Stimulated activated CD4-positive, alpha-beta T cell treated with anti-CD3 and anti-CD28 coated beads, Interleukin-4, amount 100 ng/mL, for 24 hours (primary cell): ENCODE measurements around the gene MSI2.
"Not testable (repeated sequence)": the region's sequence is repeated elsewhere in the genome, so short reads cannot be mapped to it uniquely, and the experiment has no call there.

Experiments used
- DNase-seq: peaks from one replicate; pipeline ENCODE4 v3.0.0-alpha.2; 2020

The MSI2 gene

DNA sequence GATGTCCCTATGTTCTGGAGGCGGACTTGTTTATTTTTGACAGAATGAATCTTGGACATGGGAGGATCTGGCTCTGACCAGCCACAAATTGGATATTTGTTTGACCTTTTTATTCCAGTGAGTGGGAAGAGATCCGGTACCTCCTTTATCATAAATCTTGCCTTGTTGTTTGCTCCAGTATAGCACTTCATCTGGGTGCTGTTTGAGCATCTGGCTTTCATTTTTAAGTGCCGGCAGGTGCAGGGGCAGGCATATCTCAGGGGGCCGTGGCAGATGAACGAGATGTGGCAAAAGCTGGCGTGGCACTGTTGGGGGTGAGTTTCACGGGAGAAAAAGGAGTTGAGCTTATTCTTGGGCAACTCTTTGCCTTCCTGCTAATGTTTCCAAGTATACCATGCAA is 37.8 kb downstream of the MSI2 start:
- no peak for DNase-seq

DNA sequence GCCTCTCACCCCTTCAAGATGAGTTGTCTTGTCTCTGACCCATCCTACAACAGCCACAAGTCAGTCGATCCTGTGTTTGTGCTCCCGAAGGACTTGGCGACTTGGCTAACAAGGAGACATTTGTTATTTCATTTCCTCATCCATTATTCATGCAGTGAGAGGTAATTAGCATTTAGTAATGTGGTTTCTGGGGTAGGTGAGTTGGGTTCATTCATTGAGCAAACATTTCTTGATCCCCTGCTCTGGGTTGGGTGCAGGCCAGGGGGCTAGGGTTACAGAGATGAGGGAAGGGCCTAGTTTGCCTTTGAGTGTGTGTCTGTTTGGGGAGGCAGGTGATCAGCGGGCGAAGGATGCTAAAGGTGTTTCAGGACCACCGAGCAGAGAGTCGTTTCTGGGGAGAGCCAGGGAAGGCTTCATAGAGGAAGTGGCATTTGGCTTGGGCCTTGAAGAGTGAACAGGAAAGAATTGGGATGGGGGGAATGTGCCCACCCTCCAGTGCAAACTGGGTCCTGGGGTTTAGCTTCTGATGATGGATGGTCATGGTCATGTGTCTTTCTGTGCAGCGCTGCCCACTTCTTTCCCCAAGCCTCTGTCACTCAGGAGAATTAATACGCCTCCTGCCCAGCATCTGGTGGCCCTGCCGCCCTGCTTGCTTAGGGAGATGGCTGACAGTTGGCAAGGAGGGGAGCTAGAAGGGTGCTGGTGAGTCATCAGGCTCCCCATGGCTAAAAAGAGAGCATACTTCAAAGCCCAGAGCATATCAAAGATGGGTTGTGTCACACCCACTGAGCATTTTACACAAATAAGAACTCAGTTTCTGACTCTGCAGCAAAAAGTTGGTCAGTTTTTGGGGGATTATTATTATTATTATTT is 38.5 kb downstream of the MSI2 start:
- peak; percentile 28 for DNase-seq

DNA sequence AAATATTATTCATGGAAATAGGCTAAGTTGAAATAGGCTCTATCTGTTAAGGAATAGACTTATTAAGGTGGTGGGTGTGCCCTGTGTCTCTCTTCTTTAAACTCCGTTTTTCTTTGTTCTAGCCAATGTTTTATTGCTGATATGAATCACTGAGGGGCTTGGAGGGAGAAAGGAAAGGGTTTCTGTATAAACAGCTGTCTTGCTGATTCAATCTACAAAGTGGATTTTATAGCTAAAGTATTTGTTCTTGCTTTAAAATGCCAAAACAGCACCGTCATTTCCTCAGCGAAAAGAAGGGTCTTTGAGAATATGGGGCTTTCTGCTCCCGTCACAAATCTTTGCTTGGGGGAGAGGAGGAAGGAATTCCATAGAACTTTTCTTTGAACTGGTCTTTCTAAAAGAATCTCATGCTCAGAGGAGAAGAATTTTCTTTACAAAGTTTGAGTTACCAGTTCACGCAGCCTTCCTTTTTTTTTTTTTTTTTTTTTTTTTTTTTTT is 39.3 kb downstream of the MSI2 start:
- no peak for DNase-seq

DNA sequence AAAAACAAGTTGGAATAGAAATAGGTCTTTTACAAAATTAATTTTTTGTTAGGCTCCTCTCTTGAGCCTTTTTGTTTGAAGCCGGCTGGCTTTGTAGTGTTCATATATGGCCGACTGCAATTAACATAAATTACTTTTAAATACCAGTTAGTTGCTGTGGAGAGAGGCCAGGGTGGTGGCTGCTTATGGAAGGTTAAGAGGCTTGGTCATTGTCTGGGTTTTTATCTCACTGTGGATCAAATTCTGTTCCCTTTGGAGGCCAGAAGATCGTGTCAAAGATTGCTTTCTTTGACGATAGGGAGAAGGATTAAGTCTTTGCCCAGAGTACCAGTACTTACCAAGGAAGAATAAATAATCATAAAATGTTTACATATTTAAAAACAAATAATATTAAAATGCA is 39.9 kb downstream of the MSI2 start:
- DNase-seq: no peak

DNA sequence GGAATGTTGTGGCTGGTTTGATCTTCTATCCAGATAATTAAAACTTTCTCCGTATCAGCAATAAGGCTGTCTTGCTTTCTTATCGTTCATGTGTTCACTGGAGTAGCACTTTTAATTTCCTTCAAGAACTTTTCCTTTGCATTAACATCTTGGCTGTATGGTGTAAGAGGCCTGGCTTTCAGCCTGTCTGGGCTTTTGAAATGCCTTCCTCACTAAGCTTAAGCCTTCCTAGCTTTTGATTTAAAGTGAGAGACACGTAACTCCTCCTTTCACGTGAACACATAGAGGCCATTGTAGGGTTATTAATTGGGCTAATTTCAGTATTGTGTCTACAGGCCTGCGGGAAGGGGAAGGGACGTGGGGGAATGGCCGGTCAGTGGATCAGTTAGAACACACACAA is 42.9 kb downstream of the MSI2 start:
- no peak for DNase-seq

DNA sequence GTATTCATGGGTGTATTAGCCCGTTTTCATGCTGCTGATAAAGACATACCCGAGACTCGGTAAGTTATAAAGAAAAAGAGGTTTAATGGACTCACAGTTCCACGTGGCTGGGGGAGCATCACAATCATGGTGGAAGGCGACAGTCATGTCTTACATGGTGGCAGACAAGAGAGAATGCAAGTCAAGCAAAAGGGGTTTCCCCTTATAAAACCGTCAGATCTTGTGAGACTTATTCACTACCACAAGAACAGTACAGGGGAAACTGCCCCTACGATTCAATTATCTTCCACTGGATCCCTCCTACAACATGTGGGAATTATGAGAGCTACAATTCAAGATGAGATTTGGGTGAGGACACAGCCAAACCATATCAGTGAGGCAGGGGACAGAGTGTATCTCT is 44.3 kb downstream of the MSI2 start:
- DNase-seq: not testable (repeated sequence)

DNA sequence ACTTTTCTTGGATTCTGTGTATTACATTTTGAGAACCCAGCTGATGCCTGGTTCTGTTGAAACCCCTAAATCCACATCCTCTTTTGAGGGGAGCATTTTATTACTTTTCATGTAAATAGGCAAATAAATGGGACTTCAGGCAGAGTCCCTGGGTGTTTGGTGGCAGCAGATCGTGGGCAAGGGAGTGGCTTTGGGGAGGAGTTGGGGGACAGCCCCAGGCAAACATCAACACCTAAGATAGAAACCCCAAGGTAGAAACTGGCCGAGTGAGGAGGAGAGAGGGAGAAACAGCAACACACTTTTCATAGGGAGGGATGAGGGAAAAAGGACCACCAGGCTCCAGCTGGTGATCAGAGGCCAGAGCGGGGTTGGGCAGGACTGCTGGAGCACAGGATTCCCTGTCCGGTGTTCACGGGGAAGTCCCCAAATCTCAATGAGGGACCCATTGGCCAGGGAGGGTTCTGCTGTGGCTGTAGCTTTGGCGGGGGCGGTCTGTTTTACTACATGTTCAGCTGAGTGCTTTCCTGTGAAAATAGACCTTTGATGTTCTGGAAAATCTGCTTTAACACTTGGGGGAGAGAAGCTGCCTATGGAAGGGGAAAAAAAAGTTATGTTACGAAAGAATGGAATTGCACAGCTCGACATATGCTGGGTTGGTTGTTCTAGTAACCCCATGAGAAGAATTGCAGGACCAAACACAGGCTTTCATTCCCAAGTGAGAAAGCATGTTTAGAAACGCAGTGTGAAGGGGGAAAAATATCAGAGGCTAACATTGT is 46.6 kb downstream of the MSI2 start:
- no peak for DNase-seq

DNA sequence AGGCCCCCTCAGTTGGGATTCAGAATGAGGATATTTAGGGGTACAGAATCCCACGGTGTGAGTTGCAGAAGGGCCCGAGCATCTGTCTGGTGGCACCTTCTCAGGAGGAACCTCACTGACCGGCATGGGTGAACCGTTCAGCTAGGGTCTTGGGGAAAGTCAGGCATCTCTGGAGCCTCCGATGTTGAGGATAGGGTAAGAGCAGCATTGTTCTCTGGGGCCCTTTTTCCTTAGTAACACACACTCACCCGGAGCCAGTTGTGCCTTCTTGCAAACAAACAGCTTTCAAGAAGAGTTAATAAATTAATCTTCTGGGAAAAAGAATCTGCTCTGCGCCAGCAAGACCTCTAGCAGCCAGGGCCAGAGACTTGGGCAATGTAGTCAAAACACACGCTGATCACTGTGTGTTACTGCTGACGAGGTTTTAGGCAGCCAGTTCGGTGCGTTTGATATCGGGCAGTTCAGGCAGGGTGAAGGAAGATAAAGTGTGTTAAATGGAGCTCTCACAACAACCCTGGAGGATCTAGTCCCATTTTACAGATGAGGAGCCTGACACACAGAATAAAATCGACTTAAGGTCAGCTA is 48.9 kb downstream of the MSI2 start:
- DNase-seq: no peak

DNA sequence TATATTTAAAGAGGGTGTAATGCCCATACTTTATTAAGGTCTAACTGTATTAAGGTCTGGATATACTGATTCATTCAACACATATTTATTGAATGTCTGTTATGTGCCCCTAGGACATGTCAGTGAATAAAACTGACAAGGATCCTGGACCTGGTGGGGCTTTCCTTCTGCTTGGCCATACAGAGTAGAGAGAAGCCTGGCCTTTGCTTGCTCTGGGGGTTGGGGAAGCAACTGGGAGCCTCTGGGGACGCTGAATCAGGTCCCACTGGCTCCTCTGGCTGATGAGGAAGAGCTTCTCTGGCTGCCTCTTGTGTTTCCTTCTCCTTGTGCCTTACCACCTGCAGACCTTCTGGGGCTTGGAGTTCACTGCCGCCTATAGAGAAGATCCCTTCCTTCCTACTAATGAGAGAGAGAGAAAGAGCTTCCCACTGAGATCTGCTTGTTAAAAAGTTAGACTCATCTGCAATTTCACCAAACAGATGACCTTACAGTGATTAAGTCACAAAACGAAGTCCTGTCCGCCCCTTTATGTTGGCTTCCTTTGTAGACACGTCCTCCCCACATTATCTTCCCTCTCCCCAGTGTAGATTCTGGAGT is 49.7 kb downstream of the MSI2 start:
- no peak for DNase-seq

DNA sequence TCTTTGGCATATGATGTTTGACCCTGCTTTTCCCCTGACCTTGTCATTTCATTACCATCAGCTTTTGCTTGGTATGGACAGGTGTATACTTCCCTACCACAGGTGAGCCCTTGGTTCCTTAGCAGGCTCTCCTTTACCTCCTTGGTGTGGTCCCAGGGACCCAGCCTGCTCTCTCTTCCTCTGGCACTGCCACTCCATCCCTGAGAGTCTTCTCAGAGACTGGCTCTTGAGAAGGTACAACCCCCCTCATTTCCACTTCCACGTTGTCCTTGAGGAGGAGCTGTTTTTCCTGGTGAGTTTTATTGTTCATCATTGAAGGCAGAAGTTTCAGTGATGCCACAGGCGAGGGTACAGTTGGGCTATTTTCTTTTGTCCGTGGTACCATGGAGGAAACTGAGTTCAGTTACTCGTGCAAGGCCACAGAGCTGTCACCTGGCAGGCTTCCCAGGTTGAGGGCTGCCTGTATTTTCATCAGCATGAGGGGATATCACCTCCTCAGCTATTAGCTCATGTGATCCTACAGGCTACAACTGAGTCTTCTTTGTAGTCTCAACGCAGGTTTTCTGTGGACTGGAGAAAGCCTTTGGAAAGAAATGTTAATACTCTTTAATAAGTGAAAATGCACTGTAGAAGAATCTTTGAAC is 52.3 kb downstream of the MSI2 start:
- no peak for DNase-seq

DNA sequence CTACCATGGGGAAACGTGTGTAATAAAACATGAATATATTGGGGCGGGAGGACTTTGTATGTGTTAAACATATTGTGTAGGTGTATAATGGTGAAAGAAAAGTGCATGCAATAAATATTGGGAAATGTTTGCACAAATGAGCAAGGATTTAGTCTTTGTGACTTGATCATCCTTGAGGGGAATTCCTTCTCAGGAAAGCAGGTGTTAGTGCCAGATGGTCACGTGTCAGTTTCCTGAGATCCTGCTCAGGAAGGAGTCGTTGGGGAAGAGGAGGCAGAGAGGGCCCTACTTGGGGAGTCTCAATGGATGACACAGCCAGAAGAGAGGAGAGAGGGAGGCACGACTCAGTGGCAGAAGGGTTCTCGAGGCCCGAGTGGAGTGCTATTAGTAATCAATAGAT is 53.2 kb downstream of the MSI2 start:
- no peak for DNase-seq

DNA sequence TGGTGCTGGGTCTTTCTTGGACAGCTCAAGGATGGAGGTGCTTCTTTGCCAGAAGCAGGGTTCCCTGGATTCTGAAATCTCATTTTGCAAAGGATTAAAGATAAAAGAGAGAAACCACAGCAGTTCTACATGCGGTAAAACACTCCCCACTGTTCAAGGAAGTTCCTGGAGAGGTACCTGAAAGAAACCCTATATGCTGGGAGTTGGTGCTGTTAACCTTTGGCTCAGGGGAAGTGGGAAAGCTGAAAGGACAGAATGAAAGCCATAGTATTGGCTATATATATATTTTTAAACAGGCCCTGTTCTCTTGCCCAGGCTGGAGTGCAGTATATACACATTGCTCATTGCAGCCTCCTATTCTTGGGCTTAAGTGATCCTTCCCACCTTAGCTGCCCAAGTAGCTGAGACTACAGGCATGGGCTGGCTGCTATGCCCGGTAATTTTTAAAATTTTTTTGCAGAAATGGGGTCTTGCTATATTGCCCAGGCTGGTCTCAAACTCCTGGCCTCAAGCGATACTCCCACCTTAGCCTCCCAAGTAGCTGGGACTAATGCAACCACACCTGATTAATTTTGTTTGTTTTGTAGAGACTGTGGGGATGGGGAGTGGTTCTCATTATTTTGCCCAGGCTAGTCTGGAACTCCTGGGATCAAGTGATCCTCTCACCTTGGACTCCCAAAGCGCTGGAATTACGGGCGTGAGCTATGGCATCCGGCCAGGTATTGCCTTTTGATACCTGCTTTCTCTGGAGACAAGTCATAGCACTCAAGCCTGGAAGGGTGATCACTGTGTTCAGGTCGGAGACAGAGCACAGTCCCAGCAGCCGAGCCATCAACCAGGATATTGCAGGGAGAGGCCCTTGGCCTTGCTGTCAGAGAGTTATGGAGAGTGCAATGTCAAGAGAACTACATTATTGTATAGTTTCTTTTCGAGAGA is 55.2 kb downstream of the MSI2 start:
- no peak for DNase-seq

DNA sequence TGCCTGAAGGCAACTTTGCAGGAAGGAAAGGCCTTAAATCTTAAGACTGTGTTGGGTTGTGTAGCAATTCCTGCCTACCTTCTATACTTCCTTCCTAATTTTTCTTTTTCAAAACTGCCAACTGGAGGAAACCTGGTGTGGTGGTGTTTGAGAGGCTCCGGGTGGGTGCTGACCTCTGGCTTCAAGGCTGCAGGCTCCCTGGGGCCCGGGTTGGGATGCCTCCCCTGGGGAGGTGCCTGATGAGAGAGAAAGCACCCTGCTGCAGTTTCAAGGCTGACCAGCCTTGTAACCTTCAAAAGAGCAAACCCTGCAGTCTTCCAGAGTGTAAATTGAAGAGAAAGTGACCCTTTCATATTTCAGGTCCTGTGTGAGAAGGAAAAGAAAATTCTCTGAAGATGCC is 55.9 kb downstream of the MSI2 start:
- DNase-seq: no peak

DNA sequence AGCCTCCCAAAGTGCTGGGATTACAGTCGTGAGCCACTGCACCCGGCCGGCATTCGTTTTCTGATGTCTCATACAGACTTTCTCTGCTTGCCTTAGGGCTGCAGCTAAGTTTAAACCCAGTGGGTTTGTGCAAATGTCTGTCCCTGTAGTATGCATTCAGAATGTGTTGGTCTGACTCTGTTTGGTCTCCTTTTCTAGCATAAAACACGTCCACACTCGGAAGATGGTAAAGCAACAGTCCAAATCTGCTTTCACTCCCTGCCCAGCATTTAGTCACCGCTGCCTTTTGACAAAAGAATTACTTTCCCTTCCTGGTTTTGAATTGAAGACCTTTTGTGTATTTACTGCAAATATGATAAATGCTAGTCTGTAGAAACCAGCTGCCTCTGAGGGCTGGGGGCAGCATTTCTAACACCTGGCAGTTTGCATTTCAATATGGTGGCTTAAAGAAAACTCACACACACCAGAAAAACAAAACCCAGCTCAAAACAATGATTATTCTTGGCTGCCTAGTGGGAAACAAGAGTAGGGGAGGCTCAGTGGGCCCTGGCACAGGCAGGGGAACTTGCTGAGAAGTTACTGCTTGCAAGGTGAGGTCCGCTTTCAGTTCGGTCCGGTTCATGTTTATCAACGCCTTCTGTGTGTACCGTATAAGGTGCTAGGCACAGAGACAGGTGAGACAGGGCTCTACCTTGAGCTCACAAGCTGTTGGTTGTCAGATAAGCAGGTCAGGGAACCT is 56.9 kb downstream of the MSI2 start:
- DNase-seq: no peak

DNA sequence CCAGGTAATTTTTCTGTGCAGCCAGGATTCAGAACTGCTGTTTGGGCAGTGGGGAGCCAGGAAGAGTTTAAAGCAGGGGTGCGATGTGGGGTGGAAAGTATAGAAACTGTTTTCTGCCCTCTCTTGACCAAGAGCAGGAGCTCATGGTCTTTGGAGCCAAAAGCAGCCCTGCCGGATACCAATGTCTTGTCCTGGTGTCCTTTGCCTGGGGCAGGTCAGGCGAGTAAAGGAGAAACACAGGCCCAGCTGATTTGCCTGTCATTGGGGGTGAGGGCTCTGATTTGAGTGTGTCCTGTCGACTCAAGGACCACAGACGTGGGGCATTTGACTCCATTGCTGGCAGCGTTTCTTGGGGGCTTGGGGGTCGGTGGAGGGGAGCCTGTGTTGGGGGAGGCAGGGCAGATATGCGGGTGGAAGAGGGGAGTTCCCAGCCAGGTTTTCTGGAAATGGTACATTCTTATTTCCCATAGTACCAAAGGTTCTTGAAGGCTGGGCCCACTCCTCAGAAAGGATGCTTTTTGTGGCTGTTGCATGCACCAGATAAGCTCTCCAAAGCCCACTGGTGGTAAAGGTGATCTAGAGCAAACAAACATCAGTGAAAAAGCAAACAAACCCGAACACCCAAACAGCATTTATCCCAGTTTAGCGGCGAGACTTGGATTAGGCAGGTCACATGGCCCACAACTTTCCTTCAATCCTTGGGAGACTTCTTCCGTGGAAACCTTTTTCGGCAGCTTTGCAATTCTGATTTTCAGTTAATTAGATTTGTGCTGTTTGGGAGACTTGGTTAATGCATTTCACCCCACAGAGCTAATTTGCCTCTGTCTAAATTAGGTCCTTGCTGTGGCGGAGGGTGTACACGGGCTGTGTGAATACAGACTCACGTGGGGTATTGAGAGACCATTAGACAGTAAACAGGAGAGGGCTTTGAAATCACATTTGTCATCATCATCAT is 59.0 kb downstream of the MSI2 start:
- no peak for DNase-seq

DNA sequence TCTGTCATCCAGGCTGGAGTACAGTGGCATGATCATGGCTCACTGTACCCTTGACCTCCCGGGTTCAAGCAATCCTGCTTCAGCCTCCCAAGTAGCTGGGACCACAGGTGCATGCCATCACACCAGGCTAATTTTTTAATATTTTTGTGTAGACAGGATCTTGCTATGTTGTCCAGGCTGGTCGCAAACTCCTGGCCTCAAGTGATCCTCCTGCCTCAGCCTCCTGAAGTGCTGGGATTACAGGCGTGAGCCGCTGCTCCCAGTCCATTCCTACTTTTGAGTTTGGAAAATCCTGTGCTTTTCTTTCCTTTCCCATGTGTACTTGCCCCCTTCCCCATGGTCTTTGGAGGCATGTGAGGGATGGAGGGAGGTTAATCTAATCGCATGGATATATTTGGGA is 60.0 kb downstream of the MSI2 start:
- no peak for DNase-seq

DNA sequence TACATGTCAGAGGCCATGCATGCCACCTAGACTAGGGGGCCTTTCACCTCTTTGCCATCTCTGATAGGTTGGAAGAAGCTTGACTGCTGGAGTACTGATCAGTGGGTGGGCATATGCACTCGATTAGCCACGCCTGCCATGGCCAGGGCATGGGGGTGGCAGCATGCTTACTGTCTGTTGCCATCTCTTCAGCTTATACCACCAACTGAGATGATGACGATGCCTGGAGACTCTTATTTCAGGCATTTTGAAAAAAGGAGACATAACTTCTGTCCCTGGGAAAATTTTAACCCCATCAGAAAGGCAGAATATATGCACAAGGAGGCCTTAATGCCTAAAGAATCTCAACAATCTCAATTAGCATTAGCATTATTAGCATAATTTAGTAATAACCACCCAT is 60.8 kb downstream of the MSI2 start:
- DNase-seq: no peak

DNA sequence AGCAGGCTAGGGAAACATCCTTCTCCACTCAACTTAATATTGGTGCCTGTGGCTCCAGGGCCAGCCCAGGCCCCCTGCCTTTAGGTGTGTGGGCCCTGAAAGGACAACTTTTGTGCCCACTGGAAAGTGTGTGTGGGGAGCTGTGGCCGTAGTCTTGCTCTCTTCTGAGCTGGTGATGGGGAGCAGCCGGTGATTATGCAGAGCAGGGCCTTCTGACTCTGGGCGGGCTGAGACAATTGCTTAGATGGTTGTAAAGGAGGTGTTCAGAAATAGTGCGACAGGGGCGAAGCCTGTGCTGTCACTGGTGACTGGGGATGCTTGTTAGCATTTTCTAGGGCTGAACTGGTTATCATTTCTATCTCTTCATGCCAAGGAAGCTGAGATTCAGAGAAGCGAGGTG is 62.6 kb downstream of the MSI2 start:
- DNase-seq: no peak

DNA sequence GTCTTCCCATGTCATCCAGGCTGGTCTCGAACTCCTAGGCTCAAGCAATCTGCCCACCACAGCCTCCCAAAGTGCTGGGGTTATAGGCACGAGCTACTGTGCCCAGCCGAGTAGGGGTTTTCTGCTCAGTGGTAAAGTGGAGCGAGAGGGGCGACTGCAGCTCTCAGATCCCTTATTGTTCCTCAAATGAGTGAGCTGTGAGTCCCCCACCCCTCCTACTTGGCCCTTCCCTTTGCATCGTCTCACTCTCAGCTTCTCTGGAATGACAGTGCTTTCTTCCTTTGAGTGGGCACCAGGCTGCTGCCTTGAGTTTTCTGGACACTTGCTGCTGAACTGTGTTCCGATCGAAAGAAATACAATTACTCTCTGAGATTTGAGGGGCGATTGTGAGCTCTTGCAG is 63.5 kb downstream of the MSI2 start:
- DNase-seq: no peak

DNA sequence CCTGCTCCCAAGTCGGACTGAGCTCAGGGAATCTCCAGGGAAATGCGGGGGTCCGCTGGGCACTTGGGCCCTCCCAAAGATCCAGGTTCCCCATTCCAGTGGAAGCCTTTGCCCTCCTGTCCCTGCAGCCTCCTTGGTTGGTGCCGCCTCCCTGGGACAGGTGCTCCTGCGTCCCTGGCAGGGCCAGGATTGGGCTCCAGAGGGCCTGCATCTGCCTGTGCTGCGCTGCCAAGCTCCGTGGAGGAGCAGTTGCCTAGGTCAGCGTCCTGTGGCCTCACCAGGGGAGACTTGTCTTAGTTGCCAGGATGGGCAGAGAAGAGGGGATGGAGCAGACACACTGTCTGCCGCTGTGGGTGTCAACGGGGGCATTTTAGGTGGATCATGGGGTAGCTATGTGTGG is 67.1 kb downstream of the MSI2 start:
- DNase-seq: no peak
